Type B pancreatic cell (in vitro differentiated cells): ENCODE measurements around the gene PRSS38. TPM values are rescaled to one million over a fixed set of nuclear protein-coding genes. Genes with fewer than 3 reads are reported as not detected.
A peak's percentile ranks its signal among the peaks of the same experiment; 100 is the strongest.

ENCODE experiments used
- DNase-seq: peaks from one replicate; pipeline ENCODE4 v3.0.0; 2021; ENCODE audit warnings: mixed read lengths; ENCODE audit not compliant: unreplicated experiment; ENCODE audit errors: extremely low spot score
- H3K27ac Mint-ChIP-seq: 2 replicates; pipeline ENCODE4 v1.8.0; 2021; ENCODE audit warnings: mild to moderate bottlenecking, mixed read lengths
- H3K27me3 Mint-ChIP-seq: 2 replicates; pipeline ENCODE4 v1.8.0; 2021; ENCODE audit warnings: mixed read lengths
- H3K36me3 Mint-ChIP-seq: 2 replicates; pipeline ENCODE4 v1.8.0; 2021; ENCODE audit warnings: mixed read lengths
- H3K4me1 Mint-ChIP-seq: one replicate; pipeline ENCODE4 v1.8.0; 2021; ENCODE audit warnings: mixed read lengths; ENCODE audit not compliant: unreplicated experiment
- H3K4me3 Mint-ChIP-seq: 2 replicates; pipeline ENCODE4 v1.8.0; 2021; ENCODE audit warnings: mild to moderate bottlenecking, mixed read lengths
- H3K9me3 Mint-ChIP-seq: 2 replicates; pipeline ENCODE4 v1.8.0; 2021; ENCODE audit warnings: mixed read lengths
- CTCF ChIP-seq: fragments of 200-600 bp; sonication (generic); conservative IDR thresholded peaks from 2 replicates; pipeline ENCODE4 v1.5.0; 2021; ENCODE audit warnings: antibody characterized with exemption, mild to moderate bottlenecking
- total RNA-seq: library from RNA; stranded (reverse); gene quantifications from 2 replicates; pipeline ENCODE4 v1.2.1, GENCODE V29; 2021; ENCODE audit warnings: low replicate concordance

The PRSS38 gene
- total RNA-seq, 1 donor from 2014 or later, result not detected

GRCh38 chr1:227886503-227886961 is 71.1 kb downstream of the PRSS38 start:
- no peak for TF ChIP-seq CTCF
- Mint-ChIP-seq H3K4me3 (peak overlapping the region; percentile 54), H3K27ac (no peak overlapping the region), H3K36me3 (no peaks in the 10 kb centered on the region), H3K4me1 (no peaks in the 10 kb centered on the region), H3K27me3 (no peaks in the 10 kb centered on the region), H3K9me3 (no peaks in the 10 kb centered on the region)
- peak; percentile 64 for DNase-seq

DNA sequence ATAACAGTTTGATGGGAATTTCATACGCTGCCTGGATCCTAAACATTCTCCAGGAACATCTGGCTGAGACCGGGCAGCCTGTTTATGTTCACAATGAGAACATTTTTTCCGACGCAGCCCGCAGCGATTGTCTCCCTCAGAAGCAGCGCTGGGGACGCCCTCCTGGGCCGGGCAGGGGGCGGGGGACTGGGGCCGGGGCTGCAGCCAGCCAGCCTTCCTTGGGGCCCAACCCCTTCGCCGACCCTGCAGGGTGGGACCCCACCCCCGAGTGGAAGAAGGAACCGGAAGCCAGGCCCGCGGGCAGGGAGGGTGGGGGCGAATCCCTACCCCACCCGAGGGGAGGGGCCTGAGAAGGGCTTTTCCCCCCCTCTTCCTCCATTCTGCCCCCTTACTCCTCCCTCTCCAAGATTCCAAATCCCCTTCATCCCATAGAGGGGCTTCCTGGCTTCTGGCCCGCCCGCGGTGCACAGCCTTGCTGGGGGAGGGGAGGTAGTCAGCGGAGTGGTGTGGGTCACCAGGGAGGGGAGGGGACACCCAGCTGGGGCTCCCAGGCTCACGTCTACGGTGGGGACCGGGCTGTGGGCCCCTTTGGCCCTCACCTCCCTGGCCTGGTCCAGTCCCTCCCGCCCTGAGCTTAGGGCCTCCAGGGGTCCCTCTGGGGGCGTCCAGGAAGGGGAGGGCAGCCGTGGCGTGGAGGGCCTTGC is 71.7 kb downstream of the PRSS38 start:
- no peaks in the 10 kb centered on the region for H3K36me3 Mint-ChIP-seq
- no peaks in the 10 kb centered on the region for H3K4me1 Mint-ChIP-seq
- no peaks in the 10 kb centered on the region for H3K27me3 Mint-ChIP-seq
- peak overlapping the region; percentile 54 for H3K4me3 Mint-ChIP-seq
- H3K9me3 Mint-ChIP-seq, result no peaks in the 10 kb centered on the region
- peak; percentile 82 for DNase-seq
- no peak overlapping the region for H3K27ac Mint-ChIP-seq
- TF ChIP-seq CTCF, result no peak

DNA sequence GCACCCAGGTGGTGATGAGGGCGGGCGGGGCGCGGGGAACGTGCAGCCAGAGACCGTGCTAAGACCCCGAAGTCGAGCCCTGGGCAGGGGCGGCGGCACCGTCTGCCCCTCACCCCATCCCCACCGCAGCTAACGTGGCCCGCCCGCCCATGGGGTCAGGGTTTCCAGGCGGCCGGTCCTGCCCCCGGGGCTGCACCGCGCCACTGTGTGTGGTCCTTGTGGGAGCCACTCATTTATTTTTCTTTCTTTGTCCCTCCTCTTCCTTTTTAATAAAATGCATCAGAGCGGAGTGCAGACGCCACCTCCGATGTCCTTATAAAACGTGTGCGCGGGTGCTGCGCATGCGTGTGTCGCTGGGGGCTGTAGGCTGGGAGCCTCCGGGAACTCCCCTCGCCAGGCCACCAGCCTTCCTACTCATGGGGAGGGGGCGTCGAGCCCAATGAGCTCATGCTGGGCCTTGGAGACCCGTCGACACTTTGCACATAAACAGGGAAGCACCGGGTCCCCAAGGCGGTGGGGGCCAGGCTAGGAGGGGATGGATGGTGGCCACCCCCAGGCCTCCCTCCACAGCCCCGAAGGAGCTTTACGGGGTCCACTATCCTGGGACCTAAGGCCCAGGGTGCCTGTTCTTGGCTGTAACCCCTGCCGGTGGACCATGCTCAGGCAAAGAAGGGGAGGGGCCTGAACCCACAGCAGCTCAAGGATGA is 72.4 kb downstream of the PRSS38 start:
- no peaks in the 10 kb centered on the region for H3K36me3 Mint-ChIP-seq
- H3K4me1 Mint-ChIP-seq, result no peaks in the 10 kb centered on the region
- no peaks in the 10 kb centered on the region for H3K9me3 Mint-ChIP-seq
- H3K27me3 Mint-ChIP-seq, result no peaks in the 10 kb centered on the region
- H3K27ac Mint-ChIP-seq, result no peak overlapping the region
- peak; percentile 71 for DNase-seq
- peak overlapping the region; percentile 72 for H3K4me3 Mint-ChIP-seq
- no peak for TF ChIP-seq CTCF

GRCh38 chr1:227888404-227889046 is 73.0 kb downstream of the PRSS38 start:
- Mint-ChIP-seq H3K4me1 (no peaks in the 10 kb centered on the region), H3K27me3 (no peaks in the 10 kb centered on the region), H3K9me3 (no peaks in the 10 kb centered on the region), H3K36me3 (no peaks in the 10 kb centered on the region), H3K27ac (no peak overlapping the region), H3K4me3 (no peak overlapping the region)
- TF ChIP-seq CTCF, result no peak
- peak; percentile 57 for DNase-seq

DNA sequence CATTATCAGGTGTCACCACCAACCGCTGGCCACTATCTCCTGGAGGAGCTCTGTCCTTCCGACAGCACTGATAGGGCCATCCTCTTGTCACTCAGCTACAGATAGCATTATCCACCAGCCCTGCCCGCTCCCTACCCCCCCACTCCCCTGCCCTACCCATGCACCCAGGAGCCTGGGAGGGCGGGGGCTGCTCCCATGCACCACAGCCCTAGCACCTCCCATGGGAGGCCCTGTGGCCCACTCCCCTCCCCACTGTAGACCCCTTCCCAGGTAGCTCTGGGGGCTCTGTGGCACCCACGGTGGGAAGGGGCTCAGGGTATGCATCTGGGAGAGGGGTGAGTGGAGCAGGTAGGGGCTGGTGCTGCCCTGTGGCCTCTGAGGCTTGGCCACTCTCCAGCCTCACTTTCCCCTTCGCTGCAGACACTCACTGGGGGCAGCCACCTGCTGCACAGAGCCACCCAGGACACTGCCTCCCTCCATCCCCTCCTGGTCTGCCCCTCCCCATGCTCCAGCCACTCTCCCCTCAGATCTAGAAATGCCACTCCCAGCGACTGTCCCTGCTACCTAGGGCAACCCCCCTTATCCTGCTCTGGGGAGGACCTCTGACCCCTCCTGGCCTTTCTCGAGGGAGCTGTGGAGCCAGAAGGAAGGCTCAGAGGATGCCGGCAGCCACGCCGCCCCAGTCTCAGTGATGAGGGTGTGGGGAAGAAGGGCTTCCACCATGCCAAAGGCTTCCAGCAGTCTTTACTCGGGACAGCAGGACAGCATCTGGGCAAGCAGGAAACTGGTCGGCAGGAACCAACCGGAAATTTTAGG is 73.8 kb downstream of the PRSS38 start:
- H3K4me3 Mint-ChIP-seq, result no peak overlapping the region
- no peaks in the 10 kb centered on the region for H3K36me3 Mint-ChIP-seq
- no peak for TF ChIP-seq CTCF
- peak; percentile 63 for DNase-seq
- H3K9me3 Mint-ChIP-seq, result no peaks in the 10 kb centered on the region
- no peaks in the 10 kb centered on the region for H3K27me3 Mint-ChIP-seq
- no peak overlapping the region for H3K27ac Mint-ChIP-seq
- peaks cover 4% of the 10 kb centered on the region for H3K4me1 Mint-ChIP-seq
